HG03565 (cell line): ENCODE results near the gene CLCNKB.

Experiments used
- ATAC-seq: cut with Tn5 transposase; IDR thresholded peaks from one replicate; pipeline ENCODE4 v1.9.1; 2021; ENCODE audit warnings: mild to moderate bottlenecking, moderate library complexity; ENCODE audit not compliant: unreplicated experiment

CLCNKB gene

DNA sequence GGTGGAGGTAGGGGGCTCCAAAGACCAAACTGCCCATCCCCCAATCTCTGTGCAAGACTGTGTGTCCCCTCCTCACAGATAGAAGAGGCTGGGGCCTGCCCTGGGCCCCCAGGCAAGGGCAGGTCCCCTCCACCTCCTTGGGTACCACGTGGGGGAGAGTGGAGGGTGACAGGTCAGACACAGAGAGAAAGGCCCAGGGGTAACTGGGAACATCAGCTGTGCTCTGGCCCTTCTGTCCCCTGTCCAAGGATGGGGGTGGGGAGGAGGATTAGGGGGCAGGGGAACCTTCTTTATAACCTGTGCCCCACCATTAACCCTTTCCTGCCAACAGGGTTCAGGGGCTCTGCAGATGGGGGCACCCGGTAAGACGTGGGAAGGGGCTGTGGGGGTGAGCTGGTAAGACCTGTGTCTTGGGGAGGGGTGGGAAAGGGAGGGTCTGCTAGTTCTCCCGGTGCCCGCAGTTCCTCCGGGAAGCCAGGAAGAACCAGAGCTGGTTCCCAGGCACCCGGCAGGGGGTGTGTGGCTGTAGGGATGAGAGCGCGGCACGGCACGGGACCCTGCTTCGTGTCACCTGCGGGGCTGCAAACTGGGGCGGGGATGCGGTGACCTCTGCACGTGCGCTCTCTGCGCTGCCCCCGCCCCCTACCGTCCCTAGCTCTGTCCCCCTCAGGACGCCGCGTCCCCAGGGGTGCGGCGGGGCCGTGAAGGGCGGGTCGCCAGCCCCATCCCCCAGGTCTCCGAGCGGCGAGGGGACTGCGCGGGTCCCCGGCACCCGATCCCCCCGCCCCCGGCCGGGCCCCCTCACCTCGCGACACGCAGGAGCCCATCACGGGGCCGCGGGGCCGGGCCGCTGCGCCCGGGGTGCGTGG is 29.3 kb downstream of the CLCNKB start:
- ATAC-seq, result no peak

GRCh38 chr1:16073490-16074119 is 30.0 kb downstream of the CLCNKB start, which contains the start of gene FAM131C:
FAM131C (minus strand) TSS chr1:16073651; CDS start chr1:16073442, 209 bp downstream.
- no peak for ATAC-seq

GRCh38 chr1:16074217-16074616 is 30.6 kb downstream of the CLCNKB start:
- ATAC-seq, result no peak

- ATAC-seq, result no peak
Observed at GRCh38 chr1:16075337-16076030, 31.9 kb downstream of the CLCNKB start.

- no peak for ATAC-seq
Observed at GRCh38 chr1:16076031-16076864, 32.7 kb downstream of the CLCNKB start.

GRCh38 chr1:16076865-16077238 is 33.3 kb downstream of the CLCNKB start:
- no peak for ATAC-seq

DNA sequence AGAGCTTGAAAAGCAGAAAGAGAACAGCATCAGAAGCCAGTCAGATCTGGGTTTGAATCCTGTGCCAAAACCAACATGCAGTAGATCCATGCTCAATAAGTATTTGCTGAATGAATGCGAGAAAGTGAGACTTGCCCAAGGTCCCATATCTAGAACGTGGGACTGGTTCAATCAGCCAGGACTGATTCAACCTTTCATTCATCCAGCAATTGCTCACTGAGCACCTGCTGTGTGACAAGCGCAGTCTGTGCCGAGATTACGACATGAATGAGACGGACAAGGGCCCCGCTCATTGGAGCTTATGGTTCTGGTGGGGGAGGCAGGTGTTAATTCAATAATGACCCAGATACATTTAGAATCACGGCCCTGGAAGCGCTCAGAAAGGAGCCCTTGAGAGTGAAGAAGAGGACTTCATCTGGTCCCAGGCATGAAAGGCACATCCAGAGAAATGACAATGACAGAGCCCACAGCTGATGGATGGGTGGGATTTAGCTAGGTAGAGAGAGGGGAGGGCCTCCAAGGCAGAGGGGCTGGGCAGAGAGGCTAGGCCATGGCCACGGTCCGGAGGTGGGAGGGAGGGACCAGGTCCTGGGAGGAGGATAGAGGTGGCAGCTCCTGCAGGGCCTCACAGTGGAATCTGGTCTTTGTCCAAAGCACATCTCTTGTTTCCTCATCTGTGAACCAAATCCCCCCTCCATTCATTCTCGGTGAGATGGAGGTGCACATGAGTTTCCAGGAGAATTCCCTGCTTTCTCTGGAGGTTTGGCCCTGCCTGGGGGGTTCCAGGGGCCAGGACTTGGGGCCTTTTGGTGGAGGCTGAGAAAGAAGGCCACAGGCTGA is 34.0 kb downstream of the CLCNKB start:
- no peak for ATAC-seq

DNA sequence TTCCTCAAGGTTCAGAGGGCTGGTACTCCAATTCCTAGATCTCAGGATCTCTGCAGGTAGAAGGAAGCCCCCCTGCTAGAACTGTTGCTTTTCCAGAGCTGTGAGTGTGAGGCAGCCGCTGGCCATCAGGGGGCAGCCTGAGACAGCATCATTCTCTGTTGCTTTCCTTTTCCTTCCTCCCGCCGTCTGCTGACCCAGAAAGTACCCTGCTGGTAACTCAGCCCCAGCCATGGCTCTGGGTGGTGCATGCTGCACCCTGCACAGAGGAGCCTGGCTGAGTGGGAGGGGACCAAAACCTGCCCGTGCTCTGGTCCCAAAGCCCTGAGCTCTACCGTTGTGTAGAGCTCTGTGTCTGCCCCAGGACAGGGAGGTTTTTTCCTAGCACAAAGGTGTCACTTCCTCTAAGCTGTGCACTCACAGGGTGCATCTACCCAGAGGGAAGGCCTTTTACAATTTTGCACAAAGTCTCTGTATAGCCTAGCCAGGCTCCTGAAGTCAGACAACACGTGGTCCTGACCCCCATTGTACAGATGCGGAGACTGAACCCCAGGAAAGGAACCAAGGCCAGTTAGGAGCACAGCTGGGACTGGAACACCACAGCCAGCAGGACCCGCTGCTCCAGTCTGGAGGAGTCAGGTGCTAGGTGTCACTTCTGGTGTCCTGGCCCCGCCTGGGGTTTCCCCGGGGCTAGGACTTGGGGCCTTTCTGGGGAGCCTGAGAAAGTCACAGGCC is 35.5 kb downstream of the CLCNKB start:
- ATAC-seq, result no peak

- no peak for ATAC-seq
Observed at GRCh38 chr1:16080422-16081150, 37.0 kb downstream of the CLCNKB start.

DNA sequence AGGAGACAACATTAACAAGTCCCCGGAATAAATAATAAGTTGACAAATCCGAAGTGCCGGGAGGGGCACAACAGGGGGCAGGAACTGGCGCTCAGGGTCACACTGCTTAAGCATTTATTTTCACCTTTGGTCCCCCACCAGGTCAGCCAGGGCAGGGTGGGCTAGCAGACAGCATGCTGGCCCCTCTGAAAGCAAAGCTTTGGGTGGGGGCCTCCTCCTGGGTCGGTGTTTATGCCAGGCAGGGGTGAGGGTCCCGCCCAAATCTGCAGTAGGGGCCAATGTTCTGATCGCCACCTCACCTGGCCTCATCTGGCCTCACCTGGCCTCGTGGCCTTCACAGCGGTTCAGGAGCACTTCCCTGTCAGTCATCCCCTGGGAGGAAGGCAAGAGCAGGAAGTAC is 38.1 kb downstream of the CLCNKB start:
- ATAC-seq, result no peak

- no peak for ATAC-seq
Observed at GRCh38 chr1:16082283-16083038, 38.9 kb downstream of the CLCNKB start.

DNA sequence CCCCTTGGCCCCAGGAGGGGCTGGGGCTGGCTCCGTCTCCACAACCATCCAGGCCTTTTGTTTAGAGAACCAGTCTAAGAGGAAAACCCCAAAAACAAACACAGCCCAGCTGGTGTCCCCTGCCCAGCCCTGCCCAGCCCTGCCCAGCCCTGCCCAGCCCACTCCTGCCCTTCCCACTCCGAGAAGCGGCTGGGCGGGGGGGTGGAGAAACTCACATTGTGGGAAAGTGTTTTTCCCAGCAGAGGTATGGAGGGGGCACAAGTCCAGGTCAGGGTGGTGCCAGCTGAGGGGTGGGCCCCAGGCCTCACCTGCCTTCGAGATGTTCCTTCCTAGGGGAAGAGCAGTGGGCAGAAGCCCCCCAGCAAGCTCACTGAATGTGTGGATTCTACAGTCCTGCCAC is 39.9 kb downstream of the CLCNKB start:
- ATAC-seq, result no peak

DNA sequence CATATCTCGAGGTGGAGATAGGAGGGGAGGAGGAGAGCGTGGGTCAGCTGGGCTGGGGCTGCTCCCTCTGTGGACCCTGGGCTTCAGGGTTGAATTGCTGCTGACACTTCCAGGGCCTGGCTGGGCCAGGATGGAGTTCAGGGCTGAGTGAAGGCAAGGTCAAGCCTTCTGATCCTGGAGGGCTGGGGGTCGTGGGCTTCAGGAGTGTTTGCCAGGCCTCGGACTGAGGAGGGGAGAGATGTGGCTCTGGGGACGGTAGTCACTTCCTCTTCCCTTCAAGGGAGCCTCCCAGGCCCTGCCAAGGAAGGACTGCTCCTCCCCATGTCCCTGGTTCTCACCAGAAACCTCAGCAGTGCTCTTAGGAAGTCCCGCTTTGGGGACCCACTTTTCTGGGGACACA is 41.9 kb downstream of the CLCNKB start:
- no peak for ATAC-seq

GRCh38 chr1:16087733-16088132 is 44.2 kb downstream of the CLCNKB start:
- no peak for ATAC-seq

- ATAC-seq, result no peak
Observed at GRCh38 chr1:16088351-16088911, 44.8 kb downstream of the CLCNKB start.

- no peak for ATAC-seq
Observed at GRCh38 chr1:16088996-16089395, 45.4 kb downstream of the CLCNKB start.

DNA sequence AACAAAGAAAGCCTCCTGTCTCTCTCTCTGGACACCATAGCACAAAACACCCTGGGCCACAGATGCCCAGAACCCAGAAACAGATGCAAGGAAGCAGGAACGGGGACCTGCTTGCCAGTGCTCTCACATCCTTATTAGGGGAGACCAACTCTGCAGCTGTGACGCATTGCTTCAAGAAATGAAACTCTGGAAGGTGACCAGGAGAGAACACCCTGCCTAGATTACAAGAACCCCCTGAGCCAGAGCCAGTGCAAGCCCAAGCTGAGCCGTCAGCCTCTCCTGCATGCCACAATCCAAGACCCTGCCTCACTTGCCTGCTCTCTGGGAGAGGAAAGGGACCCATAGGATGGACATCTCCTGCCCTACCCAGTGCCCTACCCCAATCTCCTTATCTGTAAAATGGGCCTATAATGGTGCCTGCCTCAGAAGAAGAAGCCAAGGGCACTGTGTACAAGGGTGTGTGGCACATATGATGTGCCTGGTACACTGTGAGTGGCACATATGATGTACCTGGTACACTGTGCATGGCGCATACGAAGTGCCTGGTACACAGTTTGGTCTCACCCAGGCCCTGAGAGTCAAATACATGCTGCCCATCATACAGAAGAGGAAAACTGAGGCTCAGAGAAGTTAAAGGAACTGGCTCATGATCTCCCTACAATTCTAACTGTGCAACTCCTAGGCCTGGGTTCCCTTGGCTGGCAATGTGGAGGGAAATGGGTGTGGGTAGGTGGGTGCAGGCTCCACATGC is 46.7 kb downstream of the CLCNKB start:
- no peak for ATAC-seq
